GM21423 (cell line): Measurements from ENCODE around the gene PPP1R1B.

Experiments
- ATAC-seq: cut with Tn5 transposase; IDR thresholded peaks from one replicate; pipeline ENCODE4 v1.9.1; 2021; ENCODE audit warnings: mild to moderate bottlenecking, moderate library complexity; ENCODE audit not compliant: unreplicated experiment

Gene PPP1R1B

GRCh38 chr17:39678340-39679116, 51.8 kb downstream of the PPP1R1B start:
- ATAC-seq: no peak

GRCh38 chr17:39679521-39680192, 52.9 kb downstream of the PPP1R1B start:
- ATAC-seq: no peak

GRCh38 chr17:39683295-39683939, 56.7 kb downstream of the PPP1R1B start:
- ATAC-seq: no peak

- no peak for ATAC-seq
These were observed 57.8 kb downstream of the PPP1R1B start for GRCh38 chr17:39684369-39685192.
